Embryonic facial prominence (tissue), 1 donor: Measurements from ENCODE around the gene ATXN10.

Experiments used
- DNase-seq: peaks from one replicate; pipeline ENCODE4 v3.0.0-alpha.2; 2016; ENCODE audit errors: extremely low spot score

ATXN10 gene

DNA sequence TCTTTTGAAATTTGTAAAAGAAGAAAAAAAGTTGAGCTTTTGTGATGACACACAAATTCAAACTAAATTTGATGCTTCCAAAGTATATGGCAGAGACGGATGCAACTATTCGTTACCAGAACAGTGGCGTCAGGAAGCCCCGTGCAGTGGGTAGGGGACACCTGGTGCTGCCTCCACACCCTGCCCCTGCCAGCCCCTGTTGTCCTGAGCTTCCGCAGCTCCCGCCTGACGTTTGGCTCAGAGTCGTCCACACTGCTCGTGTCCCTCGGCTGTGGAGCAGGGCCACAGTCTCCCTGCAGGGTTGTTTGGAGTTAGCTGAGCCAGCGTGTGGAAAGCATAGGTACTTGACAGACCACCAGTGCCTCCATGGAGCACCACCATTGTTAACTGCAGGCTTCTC is 86.3 kb downstream of the ATXN10 start:
- no peak for DNase-seq

DNA sequence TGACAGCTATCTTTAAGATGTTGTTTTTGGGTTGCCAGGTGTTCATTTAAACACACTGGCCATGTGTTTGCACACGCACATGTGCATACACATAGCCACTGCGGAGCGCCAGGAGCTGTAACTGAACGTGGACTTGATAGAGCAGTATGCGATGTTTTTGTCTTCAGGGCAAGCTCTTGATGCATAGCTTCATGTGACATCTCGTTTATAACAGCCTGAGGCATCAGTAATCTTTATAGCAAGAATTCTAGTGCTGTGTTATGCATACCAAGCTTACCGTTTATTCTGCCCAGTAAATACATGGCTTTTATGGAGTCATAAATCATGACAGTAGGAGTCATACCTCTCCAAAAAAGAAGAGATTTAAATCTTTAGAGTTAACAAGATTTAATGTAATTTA is 87.0 kb downstream of the ATXN10 start:
- no peak for DNase-seq

DNA sequence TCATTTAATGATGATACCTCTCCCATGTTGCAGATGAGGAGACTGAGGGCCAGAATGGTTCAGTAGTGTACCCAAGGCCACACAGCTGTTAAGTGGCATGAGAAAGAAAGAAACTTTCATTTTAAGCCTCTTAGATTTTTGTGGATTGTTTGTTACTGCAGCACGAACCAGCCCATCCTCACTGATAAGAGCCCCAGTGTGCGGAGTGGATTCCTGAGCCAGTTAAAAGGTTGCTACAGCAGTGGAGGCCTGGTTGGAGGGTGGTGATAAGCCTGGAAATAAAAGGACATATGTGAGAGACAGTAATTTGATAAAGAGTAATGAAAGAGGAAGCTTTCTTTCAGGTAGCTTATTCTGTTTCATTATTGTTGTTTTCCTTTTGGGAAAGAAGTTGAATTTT is 89.0 kb downstream of the ATXN10 start:
- DNase-seq, result no peak

DNA sequence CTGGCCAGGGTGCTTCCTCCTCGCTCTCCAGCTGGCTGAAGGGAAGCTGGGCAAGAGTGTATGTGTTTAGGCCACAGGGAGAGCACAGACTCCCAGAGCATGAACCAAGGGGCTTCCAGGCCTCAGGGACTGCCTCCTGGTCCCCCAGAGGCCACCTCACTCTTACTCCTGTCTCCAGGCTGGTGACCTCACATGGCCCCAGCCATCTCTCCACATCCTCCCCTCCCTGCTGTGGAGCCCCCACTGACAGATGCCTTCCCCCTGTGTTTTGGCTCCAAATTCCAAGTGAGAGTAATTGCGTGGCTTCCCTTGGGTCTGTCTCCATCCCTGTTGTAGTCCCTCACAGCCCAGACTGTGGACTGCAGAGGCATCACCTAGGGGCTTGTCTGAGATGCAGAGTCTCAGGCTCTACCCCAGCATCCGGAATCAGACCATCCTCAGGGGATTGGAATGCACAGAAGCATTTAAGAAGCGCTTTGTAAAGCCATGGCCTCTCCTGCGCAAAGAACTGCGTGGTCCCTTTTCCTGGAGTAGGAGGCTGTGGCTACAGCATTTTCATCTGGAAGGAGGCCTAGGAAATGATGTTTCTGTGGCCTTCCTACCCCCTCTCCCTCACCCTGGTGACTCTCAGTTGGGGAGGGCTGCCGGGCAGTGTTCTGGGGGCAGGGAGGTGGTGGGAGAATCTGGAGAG is 91.1 kb downstream of the ATXN10 start:
- no peak for DNase-seq

DNA sequence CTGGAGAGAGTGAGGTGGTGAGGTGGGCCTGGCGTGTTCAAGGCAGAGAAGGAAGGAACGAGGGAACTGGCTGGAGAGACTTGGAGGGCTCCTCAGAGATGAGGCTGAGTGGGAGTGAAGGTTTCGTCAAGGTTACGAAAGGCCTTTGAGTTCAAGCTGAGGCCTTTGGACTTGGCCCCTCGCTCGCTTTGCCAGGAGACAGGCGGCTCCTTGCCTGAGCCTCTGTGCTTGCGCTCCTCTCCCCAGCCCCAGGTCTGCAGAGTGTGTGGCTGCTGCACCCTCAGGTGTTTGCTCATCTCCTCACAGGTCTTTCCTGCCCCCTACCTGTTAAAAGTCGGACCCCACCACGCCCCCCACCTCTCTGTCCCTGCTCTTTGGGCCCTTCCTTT is 91.6 kb downstream of the ATXN10 start:
- no peak for DNase-seq

DNA sequence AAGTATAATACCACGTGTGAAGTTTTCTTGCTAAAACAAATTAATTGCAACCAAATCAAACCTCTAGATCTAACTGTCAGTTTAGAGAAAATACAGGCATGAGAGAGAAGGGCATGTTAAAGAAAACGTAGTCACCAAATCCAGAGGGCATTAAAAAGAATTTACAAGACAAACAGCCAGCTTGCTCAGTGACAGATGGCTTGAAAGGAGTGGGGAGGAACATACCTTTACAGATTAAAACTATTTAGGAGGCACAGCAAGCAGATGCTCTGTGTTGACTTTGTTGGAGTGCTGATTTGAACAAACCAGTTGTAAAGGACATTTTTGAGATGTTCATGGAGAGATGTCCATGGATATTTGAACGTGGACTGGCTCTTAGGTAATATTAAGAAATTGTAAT is 96.9 kb downstream of the ATXN10 start:
- no peak for DNase-seq

DNA sequence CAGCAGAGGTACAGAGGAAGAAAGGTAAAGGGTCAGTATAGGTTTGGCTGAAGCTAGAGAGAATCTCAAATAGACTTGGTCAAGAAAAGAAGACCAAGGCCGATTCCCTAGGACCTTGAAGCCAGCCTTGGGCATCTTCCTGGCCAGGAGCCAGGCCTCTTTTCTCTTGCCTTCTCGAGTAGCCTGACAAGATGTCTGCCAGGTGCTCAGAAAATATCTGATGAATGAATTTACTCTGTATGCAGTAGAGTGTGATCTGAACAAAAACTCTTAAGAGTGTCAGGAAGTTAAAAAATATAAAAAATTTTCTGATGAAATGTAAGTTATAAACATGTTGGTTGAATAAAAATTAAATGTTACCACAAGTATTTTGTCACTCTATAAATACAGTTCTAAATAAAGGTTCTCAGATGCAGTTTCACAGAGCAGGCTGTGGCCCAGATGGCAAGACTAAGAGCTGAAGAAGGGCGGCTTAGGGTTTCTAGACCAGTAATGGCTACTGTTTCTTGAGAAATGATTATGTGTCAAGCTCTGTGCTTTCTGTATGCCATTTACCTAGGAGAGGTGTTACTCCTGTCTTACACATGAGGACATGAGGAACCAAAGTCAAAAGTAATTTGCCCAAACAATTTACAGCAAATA is 98.1 kb downstream of the ATXN10 start:
- no peak for DNase-seq

DNA sequence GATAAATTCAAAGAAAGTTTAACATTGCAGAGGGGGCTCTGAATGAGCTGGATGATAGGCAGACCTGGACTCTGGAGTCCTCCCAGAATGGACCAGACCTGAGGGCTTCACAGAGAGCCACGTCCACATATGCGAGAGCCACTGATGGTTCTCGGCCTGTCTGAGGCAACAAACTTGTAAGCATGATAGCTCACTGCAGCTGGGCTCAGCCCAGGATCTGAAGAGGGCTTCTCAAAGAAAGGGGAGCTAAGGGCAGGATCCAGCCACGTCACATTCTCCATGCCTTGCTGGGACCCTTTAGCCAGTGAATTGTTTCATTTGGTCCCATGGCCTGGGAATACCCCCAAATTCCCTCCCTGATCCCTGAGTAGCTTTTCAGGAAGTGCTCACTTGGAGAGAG is 98.9 kb downstream of the ATXN10 start:
- no peak for DNase-seq

DNA sequence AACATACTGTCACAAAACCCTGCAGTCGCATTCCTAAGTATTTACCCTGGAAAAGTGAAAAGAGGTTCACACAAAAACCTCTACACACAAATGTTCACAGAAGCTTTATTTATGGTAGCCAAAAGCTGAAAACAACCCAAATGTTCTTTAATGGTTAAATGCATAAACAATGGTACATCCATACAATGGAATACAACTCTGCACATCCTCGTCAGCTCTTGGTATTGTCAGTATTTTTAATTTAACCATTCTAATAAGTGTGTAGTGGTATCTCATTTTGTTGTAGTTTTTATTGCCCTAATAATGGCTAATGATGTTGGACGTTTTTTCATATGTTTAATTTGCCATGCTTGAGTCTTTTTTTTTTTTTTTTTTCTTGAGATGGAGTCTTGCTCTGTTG is 99.4 kb downstream of the ATXN10 start:
- no peak for DNase-seq

DNA sequence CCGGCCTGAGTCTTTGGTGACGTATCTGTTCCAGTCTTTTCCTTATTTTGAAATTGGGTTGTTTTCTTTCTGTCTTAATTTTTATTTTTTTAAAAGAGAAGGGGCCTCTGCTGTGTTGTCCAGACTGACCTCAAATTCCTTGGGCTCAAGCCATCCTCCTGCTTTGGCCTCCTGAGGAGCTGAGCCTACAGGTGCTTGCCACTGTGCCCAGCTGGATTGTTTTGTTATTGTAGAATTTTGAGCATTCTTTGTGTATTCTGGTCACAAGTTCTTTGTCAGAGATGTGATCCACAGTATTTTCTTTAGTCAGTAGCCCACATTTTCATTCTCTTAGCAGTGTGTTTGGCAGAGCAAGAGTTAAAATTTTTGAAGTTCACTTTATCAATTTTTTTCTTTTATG is 100.1 kb downstream of the ATXN10 start:
- no peak for DNase-seq

DNA sequence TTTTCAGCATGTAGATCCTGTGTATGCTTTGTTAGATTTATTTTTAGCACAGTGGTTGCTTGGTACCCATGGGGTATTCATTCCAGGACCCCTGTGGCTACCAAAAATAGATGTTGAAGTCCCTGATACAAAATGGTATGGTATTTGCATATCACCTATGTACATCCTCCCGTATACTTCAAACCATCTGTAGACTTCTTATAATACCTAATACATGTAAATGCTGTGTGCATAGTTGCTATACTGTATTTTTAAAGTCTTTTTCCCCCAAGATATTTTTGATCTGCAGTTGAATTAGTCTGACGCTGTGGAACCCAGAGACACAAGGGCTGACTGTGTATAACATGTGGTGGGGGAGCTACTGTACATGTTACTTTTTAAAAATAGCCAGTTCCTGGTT is 101.1 kb downstream of the ATXN10 start:
- DNase-seq, result no peak

DNA sequence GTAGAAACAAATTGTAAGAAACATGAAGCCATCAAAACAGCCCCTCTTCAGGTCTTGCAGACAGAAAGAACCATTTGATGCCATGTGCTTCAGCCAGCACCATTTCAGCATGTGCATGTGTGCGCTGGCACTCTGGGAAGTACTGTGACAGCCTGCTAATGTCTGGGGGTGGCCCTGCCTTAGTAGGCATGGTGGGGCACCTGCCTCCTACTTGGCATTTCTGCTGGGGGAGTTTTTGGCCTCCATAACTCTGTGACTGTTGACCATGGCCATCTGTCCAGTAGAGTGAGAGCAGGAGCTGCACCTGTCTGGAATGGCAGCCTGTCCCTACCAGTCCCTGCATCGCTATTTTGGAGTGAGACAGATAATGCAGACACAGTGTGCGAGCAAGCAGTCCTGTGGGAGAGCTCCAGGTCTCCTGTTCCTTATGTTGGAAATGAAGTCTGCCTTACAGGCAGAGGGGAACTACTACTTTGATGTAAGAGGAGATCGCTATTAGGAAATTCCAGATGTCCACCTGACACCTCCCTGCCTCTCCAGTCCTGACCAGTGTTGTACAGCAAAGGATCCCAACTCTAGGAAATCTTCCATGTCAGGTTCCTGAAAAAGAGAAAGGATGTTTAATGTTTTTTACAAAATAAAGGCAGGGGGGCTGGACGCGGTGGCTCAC is 102.5 kb downstream of the ATXN10 start:
- no peak for DNase-seq

DNA sequence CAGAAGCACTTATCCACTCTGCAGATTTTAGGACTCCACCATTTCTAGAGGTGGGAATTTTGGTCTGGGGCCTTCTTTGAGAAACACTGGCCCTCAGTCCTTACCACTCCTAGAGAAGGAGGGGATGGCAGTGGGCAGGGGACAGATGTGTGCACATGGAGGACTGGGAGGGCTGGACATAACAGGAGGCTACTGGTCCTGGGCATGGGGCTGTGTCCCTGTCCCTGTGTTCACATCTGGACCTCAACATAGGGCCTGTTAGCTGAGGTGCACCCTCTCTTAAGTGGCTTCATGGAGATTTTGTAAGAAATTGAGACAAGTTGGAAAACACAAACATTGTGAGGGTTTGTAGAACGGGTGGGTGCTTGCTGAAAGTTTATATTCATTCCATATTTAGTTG is 103.4 kb downstream of the ATXN10 start:
- no peak for DNase-seq

DNA sequence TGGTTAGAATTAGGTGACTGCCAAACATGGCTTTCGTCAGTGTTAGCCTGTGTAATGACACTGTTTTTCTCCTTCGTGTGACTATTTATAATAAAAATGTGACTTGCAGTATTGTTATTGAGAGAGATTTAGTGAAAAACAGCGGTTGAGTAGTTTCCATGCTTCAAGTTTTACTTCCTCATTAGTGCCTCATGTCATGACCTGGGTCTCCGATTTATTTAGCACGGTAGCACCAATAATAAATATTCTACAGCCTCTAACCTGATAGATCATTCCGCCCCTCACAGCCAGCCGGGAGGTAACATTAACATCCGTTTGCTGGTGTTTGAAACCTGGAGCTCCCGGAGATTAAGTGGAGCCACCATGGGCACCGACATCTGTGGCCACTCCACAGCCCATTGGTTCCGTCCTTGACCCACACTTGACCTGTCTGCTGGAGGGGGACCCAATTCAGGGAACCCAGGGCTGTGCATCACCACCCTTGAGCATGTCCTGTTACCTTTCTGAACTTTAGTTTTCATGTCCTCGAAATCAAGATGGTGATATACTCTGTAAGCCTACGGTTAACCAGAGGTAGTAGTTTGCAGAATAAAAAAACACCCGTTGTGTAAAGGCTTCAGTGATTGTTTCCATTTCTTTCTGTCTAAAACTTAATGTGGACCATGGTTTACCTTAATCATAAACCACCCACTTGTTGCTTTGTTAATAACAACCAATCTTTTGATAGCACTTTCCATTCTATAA is 104.1 kb downstream of the ATXN10 start:
- no peak for DNase-seq

DNA sequence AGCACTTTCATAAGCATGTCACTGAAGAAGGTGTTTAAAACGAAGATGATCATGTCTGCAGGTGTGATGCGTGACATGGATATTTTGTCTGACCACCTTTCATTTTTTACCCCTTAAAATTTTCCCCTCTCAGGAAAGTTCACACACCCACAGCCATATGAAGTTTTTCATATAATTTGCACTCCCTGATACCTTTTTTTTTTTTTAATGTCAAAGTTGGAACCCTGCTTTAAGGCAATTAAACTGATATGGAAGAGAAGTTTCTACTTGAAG is 104.6 kb downstream of the ATXN10 start:
- no peak for DNase-seq

DNA sequence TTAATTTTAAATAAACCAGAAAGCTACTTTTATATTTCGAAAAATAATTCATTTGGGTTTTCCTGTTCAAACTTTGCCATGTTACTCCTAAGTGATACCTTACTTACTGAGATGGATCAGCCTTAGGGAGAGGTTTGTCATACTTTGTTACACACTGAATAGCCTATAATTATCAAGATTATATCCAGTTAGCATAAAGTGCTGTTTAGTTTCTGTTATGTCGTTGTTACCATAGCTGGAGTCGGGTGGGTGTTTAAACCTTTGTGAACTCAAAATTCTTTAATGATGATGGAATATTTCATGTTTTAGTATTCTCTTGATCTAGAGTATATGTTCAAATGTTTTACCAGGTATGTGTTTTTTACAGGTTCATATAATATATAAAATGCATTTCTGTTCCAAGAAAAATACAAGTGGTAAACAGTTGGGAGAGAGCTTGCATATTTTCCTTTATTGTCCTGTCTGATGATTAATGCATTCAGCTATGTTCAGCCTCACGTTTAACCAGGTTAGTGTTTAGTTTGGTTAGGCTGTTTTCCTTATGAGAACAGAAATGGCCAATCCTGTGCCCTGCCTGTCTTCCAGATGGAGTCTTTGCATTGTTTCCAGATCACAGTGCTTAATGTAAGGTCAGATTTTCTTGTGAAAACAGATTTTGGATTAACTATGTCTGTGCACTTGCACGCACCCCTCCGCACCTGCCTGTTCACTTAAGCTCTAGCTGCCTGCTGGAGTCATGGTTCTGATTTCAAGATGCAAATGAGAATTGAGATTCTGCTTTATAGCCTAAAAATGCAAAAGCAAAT is 105.6 kb downstream of the ATXN10 start:
- DNase-seq, result no peak

DNA sequence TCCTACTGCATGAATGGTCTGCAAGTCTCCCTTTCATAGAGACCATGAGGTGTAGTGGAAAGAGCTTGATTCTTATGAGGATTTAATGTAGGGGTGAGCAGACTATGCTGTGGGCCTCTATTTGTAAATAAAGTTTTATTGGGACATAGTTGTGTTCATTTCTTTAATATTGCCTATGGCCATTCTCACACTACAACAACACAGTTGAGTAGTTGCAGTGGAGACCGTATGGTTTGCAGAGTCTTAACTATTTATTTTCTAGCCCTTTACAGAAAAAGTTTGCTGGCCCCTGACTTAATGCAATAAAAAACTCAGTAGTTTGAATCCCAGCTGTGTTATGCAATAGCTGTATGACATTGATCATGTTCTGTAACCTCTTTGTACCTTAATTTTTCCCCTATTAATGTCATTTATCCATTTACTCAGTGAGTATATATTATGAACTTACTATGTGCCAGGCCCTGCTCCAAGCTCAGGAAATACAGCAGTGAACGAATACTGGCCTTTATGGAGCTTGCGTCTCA is 106.3 kb downstream of the ATXN10 start:
- DNase-seq, result no peak

DNA sequence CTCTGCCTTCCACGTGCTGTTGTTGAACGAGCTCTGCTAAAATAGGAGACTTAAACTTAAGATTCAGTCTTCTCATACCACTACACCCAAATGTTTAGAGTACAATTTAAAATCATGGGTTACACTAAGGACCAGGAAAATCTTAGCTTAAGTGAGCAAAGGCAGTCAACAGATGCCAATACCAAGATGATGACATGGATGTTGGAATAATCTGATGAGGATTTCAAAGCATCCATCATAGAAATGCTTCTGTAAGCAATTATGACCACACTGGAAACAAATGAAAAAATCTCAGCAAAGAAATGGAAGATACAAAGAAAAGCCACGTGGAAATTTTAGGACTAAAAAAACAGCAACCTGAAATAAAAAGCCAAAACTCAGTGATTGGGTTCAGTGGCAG is 109.8 kb downstream of the ATXN10 start:
- no peak for DNase-seq

DNA sequence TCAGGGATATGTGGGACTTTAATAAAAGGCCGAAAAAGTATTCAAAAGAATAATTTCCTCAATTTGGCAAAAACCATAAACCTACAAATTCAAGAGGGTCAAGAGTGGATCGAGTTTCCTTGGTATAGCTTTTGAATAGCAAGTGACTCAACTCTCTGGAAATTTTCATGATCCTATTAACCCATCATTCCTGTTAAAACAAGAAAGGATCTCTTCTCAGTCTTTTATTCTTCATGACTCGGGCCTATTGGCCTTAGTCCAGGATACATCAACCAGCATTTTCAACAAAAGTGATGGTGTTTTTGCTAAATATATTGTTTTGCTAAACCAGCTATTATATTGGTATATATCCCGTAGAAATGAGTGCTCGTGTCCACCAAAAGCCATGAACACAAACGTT is 110.3 kb downstream of the ATXN10 start:
- DNase-seq, result no peak

DNA sequence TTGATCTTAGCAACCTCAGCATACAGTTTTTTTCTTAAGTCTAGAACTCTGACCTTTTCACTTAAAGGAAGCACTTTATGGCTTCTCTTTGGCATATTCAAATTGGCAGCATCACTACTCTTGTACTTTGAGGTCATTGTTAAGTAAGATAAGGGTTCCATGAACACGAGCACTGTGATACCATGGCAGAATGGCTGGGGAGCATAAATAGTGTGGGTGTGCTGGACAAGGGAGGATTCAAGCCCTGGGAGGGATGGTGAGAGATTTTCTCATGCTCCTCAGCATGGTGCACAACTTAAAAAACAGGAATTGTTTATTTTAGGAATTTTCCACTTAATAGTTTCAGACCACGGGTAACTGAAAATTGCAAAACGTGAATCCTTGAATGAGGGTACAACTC is 111.4 kb downstream of the ATXN10 start:
- no peak for DNase-seq

DNA sequence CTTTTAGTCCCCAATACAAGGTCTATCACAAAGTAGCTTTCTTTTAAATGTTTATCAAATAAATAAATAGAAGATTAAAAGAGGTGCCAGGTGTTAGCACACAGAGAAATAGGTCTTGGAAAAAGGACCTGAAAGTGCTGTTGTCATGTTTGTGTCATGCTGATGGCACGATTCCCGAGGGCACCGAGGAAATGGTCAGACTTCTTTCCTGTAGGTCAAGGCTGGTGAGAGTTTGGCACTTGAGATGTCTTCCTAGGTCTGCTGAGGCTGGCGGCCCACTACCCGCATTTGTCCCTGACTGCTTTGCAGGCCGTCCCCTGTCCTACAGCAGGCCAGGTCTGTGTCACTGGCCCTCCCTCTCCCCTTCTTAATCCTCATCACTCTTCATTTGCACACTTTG is 112.1 kb downstream of the ATXN10 start:
- DNase-seq, result no peak
